SW480 (cell line): ENCODE results near the gene FSD1.
"Not testable (repeated sequence)": the region's sequence is repeated elsewhere in the genome, so short reads cannot be mapped to it uniquely, and the experiment has no call there.

Experiments
- DNase-seq: peaks from one replicate; pipeline ENCODE4 v3.0.0-alpha.2; 2016; ENCODE audit warnings: low spot score

The FSD1 gene

GRCh38 chr19:4319067-4319718 is 14.8 kb downstream of the FSD1 start:
- no peak for DNase-seq

- no peak for DNase-seq
These were observed 16.0 kb downstream of the FSD1 start for GRCh38 chr19:4320419-4320818.

DNA sequence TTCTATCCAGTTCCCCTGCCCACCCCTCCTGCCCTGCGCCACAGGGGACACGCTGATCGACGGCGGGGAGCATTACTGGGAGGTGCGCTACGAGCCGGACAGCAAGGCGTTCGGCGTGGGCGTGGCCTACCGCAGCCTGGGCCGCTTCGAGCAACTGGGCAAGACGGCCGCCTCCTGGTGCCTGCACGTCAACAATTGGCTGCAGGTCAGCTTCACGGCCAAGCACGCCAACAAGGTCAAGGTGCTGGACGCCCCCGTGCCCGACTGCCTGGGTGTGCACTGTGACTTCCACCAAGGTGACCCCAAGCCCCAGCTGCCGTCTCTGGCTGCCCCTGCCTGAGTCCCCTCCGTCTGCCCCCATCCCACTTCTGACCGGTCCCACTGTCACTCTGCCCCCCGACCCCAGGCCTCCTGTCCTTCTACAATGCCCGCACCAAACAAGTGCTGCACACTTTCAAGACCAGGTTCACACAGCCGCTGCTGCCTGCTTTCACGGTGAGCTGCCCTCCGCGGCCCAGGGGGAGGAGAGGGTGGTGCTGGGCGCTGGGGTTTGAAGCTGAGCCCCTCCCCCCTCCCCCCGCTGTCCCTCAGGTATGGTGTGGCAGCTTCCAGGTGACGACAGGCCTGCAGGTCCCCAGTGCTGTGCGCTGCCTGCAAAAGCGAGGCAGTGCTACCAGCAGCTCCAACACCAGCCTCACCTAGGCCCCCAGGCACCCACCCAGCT is 18.7 kb downstream of the FSD1 start:
- no peak for DNase-seq

DNA sequence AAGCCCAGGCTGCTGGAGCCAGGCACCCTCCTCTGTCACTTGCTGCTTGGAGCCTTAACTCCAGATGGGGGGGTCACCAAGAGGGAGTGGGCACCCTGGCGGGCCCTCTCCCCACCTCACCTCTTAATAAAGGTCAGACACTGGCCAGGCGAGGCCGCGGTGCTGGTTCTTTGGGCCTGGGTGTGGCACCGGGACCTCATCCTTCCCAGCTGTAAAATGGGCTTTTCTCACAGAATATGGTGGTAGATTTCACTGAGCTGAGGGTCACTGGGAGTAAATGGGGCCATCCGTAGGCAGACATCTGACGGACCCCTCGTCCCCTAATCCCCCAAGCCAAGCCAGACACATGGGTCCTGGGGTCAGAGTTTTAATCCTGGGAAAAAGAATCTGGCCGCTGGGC is 19.3 kb downstream of the FSD1 start:
- DNase-seq = no peak

- no peak for DNase-seq
These were observed 19.8 kb downstream of the FSD1 start for GRCh38 chr19:4324228-4324627.

DNA sequence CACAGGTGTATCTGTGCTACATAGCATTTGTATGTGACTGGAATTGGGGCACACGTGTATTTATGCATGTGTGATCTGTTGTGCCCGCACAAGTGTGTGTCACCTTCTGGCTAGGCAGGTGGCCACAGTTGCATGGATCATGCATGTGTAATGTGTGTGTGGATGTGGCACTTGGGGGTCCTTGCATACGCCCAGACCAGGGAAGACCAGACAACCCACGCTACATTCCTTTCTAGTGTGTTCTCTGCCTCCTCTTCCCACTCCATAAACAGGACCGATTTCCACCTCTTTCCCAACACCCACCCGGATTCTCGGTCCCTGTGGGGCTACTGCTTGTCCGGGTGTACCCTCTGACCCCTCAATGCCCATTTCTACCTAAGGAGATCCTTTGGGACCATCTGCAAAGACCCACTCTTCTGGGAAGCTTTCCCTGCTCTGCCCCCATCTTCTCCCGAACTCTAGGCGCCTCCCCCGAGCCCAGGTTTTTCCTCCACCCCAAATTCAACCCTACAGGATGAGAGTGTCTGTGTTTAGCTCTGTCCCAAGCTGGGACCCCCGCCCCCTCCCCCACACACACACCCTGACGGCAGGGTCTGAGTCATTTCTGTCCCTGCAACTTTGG is 21.9 kb downstream of the FSD1 start:
- DNase-seq = no peak

GRCh38 chr19:4326837-4327251 is 22.4 kb downstream of the FSD1 start:
- no peak for DNase-seq

- DNase-seq = no peak
These were observed 23.0 kb downstream of the FSD1 start for GRCh38 chr19:4327252-4327876.

- DNase-seq = no peak
These were observed 23.5 kb downstream of the FSD1 start for GRCh38 chr19:4327877-4328242.

DNA sequence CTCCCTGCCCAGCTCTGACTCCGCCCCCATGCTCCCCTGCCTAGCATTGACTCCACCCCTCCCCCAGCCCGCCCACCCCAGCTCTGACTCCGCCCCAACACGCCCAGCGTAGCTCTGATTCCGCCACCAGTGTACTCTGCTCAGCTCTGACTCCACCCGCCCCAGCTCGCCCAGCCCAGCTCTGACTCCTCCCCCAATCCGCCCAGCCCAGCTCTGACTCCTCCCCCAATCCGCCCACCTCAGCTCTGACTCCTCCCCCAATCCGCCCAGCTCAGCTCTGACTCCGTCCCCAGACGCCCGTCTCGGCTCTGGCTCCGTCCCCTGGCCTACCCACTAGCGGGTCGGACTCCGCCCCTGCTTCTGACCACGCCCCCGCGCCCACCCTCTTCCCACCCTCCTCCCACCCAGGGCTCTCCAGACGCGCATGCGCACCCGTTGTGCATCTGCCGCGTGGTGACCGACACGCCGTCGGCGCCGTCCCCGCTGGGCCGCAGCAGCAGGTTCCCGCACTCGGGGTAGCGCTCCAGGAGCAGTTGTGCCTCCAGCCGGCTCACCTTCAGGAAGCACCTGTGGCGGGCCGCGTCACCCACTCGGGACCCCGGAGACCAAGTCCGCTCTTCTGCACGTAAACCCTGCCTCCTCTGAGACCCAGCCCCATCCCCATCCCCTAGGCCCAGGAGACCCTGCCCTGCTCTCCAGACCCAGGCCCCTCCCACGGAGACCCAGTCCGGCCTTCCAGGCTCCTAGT is 24.0 kb downstream of the FSD1 start:
- DNase-seq = no peak

DNA sequence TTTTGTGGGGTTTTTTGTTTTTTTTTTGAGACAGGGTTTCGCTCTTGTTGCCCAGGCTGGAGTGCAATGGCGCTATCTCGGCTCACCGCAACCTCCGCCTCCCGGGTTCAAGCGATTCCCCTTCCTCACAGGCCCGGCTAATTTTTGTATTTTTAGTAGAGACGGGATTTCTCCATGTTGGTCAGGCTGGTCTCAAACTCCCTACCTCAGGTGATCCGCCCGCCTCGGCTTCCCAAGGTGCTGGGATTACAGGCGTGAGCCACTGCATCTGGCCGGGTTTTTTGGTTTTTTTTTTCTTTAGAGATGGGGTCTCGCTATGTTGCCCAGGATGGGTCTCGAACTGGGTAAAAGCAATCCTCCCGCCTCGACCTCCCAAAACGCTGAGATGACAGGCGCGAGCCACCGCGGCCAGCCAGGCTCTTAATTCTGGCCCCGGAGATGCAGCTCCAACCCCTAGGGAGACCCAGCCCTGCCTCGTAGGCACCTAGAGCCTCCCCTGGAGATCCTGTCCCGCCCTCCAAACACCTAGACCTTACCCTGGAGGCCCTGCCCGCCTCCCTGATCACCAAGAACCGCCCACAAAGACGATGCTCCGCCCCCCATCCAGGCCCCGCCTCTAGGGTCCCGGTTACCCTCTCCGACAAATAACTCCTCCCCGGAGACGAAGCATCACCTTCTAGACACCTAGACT is 24.7 kb downstream of the FSD1 start:
- not testable (repeated sequence) for DNase-seq

DNA sequence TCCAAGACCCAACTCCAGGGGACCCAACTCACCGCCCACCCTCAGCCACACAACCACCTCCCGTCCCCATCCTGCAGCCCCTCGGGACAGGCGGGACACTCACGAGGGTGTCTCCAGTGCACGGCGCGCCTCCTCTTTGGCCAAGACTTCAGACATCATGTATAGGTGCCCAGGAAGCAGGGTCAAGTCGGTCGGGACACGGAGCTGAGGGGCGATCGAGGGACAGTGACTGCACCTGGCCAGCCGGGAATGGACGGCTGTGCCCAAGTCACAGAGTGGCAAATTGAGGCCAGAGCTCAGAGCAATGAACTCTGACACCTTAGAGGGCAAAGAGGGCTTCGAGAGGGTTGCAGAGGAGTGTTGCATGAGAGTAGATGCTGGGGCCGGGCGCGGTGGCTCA is 25.5 kb downstream of the FSD1 start:
- no peak for DNase-seq

- DNase-seq = no peak
These were observed 30.7 kb downstream of the FSD1 start for GRCh38 chr19:4334929-4335570.

DNA sequence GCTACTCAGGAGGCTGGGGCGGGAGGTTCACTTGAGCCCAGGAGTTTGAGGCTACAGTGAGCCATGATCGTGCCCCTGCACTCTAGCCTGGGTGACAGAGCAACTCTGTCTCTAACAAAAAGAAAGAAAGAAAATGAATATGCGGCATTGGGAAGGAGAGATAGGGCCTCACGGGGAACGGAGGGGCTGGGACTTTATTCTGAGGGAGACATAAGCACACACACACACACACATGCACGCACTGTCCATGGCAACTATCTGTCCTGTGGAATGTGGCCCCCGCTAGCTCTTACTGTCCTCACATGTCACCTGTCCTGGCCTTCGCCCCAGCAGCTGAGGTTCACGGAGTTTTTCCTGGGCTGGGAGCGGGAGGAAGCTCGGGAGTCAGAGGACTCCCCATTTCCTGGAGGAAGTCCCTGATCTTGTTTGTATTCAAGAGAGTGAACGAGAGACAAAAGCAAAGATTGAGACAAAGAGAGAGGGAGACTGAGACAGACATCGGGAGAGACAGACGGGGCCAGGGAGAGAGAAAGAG is 33.6 kb downstream of the FSD1 start:
- DNase-seq = peak; percentile 36

GRCh38 chr19:4338441-4339355 is 34.3 kb downstream of the FSD1 start, which contains the start of gene STAP2:
Gene STAP2, minus strand, starts transcription at chr19:4338827. Its CDS starts 74 bp downstream, at chr19:4338753.
- no peak for DNase-seq

GRCh38 chr19:4342314-4342614 is 37.9 kb downstream of the FSD1 start:
- DNase-seq = no peak

DNA sequence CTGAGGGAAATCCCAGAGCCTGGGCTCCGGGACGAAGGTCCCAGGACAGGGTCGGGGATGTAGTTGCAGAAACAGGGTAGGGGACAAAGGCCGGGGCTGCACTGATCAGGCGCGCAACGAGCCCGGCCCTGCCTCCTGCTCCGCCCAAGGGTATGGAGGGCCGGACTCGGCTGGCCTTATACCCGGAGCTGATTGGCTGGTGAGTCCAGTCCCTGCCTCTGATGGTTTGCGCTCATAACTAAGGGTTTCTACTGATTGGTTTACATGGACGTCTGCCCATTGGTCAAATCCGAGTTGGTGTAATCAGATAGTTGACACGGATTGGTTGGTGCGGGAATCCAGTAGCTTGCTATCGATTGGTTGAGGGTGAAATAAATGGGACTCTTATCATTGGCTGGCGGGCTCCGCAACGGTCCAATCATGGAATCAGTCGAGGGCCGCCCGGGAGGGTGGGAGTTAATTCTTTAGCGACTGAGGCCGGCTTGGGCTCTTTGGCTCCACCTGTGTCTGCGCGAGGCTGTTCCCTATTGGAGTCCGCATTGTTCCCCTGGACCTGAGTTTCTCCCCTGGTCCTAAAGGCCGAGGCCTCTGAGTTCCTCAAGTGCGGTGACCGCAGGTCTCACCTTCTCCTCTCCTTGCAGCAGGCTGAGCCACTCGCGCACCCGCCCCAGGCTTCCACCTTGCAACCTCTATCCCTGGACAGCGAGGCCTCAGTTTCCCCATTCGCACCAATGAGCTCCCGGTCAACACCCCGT is 38.4 kb downstream of the FSD1 start:
- DNase-seq = peak; percentile 100

DNA sequence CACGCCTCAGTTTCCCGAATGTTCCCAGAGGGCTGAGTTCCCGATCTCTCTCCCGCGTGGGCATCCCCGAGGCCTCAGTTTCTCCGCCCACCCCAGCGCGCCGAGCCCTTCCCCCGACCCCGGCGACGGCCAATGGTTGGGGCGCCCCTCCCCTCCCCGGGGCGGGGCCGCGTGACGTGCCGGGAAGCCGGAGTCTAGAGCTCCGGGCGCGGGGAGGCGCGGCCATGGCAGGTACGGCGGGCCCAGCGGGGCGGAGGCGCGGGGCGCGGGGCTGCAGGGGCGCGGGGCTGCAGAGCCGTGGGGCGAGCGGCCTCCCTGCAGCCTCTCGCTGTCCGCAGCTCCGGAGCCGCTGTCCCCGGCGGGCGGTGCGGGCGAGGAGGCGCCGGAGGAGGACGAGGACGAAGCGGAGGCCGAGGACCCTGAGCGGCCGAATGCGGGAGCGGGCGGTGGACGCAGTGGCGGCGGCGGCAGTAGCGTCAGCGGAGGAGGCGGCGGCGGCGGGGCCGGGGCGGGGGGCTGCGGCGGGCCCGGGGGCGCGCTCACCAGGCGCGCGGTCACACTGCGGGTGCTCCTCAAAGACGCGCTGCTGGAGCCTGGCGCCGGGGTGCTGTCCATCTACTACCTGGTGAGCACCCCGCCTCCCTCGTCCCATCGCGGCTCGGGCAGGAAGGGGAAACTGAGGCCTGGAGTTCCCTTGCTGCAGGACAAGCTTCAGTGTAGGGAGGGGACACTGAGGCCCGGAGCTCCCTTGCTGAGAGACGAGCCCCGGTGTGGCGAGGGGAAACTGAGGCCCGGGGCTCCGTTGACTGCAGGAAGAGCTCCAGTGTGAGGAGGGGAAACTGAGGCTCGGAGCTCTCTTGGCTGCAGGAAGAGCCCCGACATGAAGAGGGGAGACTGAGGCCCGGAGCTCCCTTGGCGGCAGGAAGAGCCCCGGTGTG is 39.2 kb downstream of the FSD1 start, which contains the start of gene MPND:
TSS of gene MPND (plus strand) at position 193 of the 938 bp plus-strand sequence. CDS start at position 225, 32 bp downstream.
- DNase-seq = peak; percentile 59
